ENCODE measurements around the gene SOWAHA.

- TF ChIP-seq MAZ (IDR thresholded peaks at IDR 0.05; ENCODE audit: borderline replicate concordance, low read depth, low read length) (no peak), CTCF (conservative IDR thresholded peaks at IDR 0.05; ENCODE audit: low read depth, low read length) (peak; percentile 90), POLR2A (IDR thresholded peaks at IDR 0.05; ENCODE audit: low read depth, low read length) (no peak), RCOR1 (IDR thresholded peaks at IDR 0.05; ENCODE audit: insufficient replicate concordance, low read length) (no peak), FOS (IDR thresholded peaks at IDR 0.05; ENCODE audit: low read depth, low read length) (no peak), MXI1 (IDR thresholded peaks at IDR 0.05; ENCODE audit: borderline replicate concordance, low read depth, low read length) (no peak), SMC3 (IDR thresholded peaks at IDR 0.05; ENCODE audit: low read depth, low read length) (peak; percentile 90), RFX5 (IDR thresholded peaks at IDR 0.05; ENCODE audit: low read depth, low read length) (no peak), CHD1 (IDR thresholded peaks at IDR 0.05; ENCODE audit: low read depth, low read length) (no peak), USF2 (IDR thresholded peaks at IDR 0.05; ENCODE audit: low read depth, low read length) (no peak)
Measured at GRCh38 chr5:132820162-132820754, 7.2 kb downstream of the SOWAHA start.
